Measurements from ENCODE around the gene LPCAT4.
"Not testable (repeated sequence)": the region's sequence is repeated elsewhere in the genome, so short reads cannot be mapped to it uniquely, and the experiment has no call there.

Gene LPCAT4

GRCh38 chr15:34362047-34362773, 4.8 kb downstream of the LPCAT4 start:
- no peak for DNase-seq

GRCh38 chr15:34361278-34361677, 5.7 kb downstream of the LPCAT4 start:
- DNase-seq, result no peak

GRCh38 chr15:34360298-34360697, 6.7 kb downstream of the LPCAT4 start:
- no peak for DNase-seq

- no peak for DNase-seq
These were observed 7.6 kb downstream of the LPCAT4 start for GRCh38 chr15:34359416-34359815.

GRCh38 chr15:34358948-34359347, 8.0 kb downstream of the LPCAT4 start:
- no peak for DNase-seq

- DNase-seq, result no peak
These were observed 8.6 kb downstream of the LPCAT4 start for GRCh38 chr15:34358367-34358766.

- no peak for DNase-seq
These were observed 9.3 kb downstream of the LPCAT4 start for GRCh38 chr15:34357653-34358052.

- DNase-seq, result no peak
These were observed 11.8 kb downstream of the LPCAT4 start for GRCh38 chr15:34355241-34355640.

GRCh38 chr15:34354286-34354685, 12.7 kb downstream of the LPCAT4 start:
- DNase-seq, result no peak

- DNase-seq, result no peak
These were observed 13.4 kb downstream of the LPCAT4 start for GRCh38 chr15:34353627-34354026.

- DNase-seq, result not testable (repeated sequence)
These were observed 14.0 kb downstream of the LPCAT4 start for GRCh38 chr15:34352996-34353395.

- no peak for DNase-seq
These were observed 17.2 kb downstream of the LPCAT4 start for GRCh38 chr15:34349769-34350168.

GRCh38 chr15:34348735-34349300, 18.2 kb downstream of the LPCAT4 start:
- no peak for DNase-seq

GRCh38 chr15:34347951-34348638, 18.9 kb downstream of the LPCAT4 start:
- DNase-seq, result no peak

GRCh38 chr15:34342737-34343575, 24.0 kb downstream of the LPCAT4 start, which contains the start of the genes NOP10 and NUTM1:
Gene NOP10, minus strand, starts transcription at chr15:34343136. Its CDS starts 63 bp downstream, at chr15:34343073.
Gene NUTM1, plus strand, starts transcription at chr15:34343315. Its CDS starts 382 bp downstream, at chr15:34343697.
- DNase-seq, result peak; percentile 92 to 95

GRCh38 chr15:34342213-34342736, 24.7 kb downstream of the LPCAT4 start:
- peak in 1 of 2 donors; percentile 37 for DNase-seq

- no peak for DNase-seq
These were observed 25.4 kb downstream of the LPCAT4 start for GRCh38 chr15:34341381-34342212.

- no peak for DNase-seq
These were observed 27.1 kb downstream of the LPCAT4 start for GRCh38 chr15:34339946-34340345.

GRCh38 chr15:34338347-34338746, 28.6 kb downstream of the LPCAT4 start:
- DNase-seq, result no peak

GRCh38 chr15:34337557-34338306, 29.3 kb downstream of the LPCAT4 start, which contains the start of gene SLC12A6:
Gene SLC12A6, minus strand, starts transcription at chr15:34337781. Its CDS starts 1,101 bp downstream, at chr15:34336680.
- DNase-seq, result peak; percentile 92 to 94
